Suprapubic skin (tissue), 3 donors: ENCODE data around the gene NAT9.

Experiments
- EP300 ChIP-seq: sonication (generic); formaldehyde crosslinking; IDR thresholded peaks from one replicate; pipeline ENCODE4 v1.6.1; 2017; ENCODE audit warnings: antibody characterized with exemption
- POLR2A ChIP-seq, 2 donors: fragments of 450-650 bp; IDR thresholded peaks; one replicate each; pipeline ENCODE4 v1.6.1; 2017; ENCODE audit warnings: antibody characterized with exemption in 2 of 2, mild to moderate bottlenecking in 2 of 2, moderate library complexity in 2 of 2
- TF ChIP-seq, protein P1 (sequence below), 2 donors: fragments of 200-600 bp in 1 of 2; fragments of 450-650 bp in 1 of 2; sonication (generic) in 1 of 2; IDR thresholded peaks; one replicate each; pipeline ENCODE4 v1.5.1; 2016 to 2019; ENCODE audit warnings: antibody characterized with exemption in 2 of 2, mild to moderate bottlenecking in 1 of 2, moderate library complexity in 1 of 2

DNA sequence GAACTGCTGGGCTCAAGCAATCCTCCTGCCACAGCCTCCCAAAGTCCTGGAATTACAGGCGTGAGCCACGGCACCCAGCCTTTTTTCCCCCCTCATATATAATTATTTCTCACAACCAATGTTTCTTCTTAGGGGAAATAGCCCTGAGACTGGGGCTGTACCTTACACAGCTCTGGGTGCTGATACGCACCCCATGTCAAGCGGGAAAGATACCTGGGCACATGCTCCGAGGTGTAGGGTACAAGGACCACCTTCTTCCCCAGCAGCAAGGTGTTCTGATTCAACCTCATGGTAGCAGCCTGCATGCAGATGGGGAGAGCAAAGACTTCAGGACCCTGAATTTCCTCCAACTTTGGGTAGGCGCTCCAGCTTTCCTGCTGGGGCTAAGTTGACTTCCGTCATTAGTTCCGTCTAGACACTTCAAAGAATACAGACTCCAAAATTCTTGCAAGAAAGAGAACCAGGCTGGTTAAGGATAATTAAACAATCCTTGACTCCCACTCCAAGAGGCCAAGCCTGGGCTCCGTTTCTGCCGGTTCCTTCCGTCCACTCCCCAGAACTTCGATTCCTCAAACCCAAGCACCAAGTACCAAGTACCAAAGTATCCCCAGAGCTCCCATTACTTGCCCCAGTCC is 619 bp downstream of the NAT9 start:
- TF ChIP-seq, protein P1, sequence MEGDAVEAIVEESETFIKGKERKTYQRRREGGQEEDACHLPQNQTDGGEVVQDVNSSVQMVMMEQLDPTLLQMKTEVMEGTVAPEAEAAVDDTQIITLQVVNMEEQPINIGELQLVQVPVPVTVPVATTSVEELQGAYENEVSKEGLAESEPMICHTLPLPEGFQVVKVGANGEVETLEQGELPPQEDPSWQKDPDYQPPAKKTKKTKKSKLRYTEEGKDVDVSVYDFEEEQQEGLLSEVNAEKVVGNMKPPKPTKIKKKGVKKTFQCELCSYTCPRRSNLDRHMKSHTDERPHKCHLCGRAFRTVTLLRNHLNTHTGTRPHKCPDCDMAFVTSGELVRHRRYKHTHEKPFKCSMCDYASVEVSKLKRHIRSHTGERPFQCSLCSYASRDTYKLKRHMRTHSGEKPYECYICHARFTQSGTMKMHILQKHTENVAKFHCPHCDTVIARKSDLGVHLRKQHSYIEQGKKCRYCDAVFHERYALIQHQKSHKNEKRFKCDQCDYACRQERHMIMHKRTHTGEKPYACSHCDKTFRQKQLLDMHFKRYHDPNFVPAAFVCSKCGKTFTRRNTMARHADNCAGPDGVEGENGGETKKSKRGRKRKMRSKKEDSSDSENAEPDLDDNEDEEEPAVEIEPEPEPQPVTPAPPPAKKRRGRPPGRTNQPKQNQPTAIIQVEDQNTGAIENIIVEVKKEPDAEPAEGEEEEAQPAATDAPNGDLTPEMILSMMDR (IDR thresholded peaks at IDR 0.05): no peak
- TF ChIP-seq EP300 (no peak), POLR2A (IDR thresholded peaks at IDR 0.05) (no peak)
